GM12875 (cell line): ENCODE data around the gene RPS3.

Experiments used
- H3K4me3 ChIP-seq: one replicate; pipeline ENCODE4 v1.5.1; 2011; ENCODE audit warnings: low read depth, low read length, control low read depth
- CTCF ChIP-seq: IDR thresholded peaks from 2 replicates; pipeline ENCODE4 v1.5.1; 2011; ENCODE audit warnings: low read depth, mild to moderate bottlenecking, control low read depth, inconsistent platforms, low read length, moderate library complexity, borderline replicate concordance; ENCODE audit not compliant: insufficient read depth

Gene RPS3

GRCh38 chr11:75433443-75433842 lies 34.1 kb downstream of the RPS3 start:
- TF ChIP-seq CTCF, result no peak

GRCh38 chr11:75434051-75434450 lies 34.7 kb downstream of the RPS3 start:
- no peak for TF ChIP-seq CTCF
- H3K4me3 ChIP-seq, result no peak overlapping the region

More at GRCh38 chr11:75433443-75433842, 34.1 kb downstream of the RPS3 start:
- no peak overlapping the region for H3K4me3 ChIP-seq

GRCh38 chr11:75434886-75435570 lies 35.7 kb downstream of the RPS3 start:
- TF ChIP-seq CTCF, result no peak
- no peak overlapping the region for H3K4me3 ChIP-seq

GRCh38 chr11:75435571-75435925 lies 36.2 kb downstream of the RPS3 start:
- no peak for TF ChIP-seq CTCF

GRCh38 chr11:75436806-75437205 lies 37.5 kb downstream of the RPS3 start:
- H3K4me3 ChIP-seq, result no peak overlapping the region
- no peak for TF ChIP-seq CTCF

More at GRCh38 chr11:75435571-75435925, 36.2 kb downstream of the RPS3 start:
- H3K4me3 ChIP-seq, result no peak overlapping the region

- no peak for TF ChIP-seq CTCF
- H3K4me3 ChIP-seq, result no peak overlapping the region
Measured at GRCh38 chr11:75437966-75438659, 38.8 kb downstream of the RPS3 start.

GRCh38 chr11:75439026-75439425 lies 39.7 kb downstream of the RPS3 start:
- no peak for TF ChIP-seq CTCF
- H3K4me3 ChIP-seq, result no peak overlapping the region
